ENCODE data around the gene SUSD4. TPM values are rescaled to one million over a fixed set of nuclear protein-coding genes. Genes with fewer than 3 reads are reported as not detected.
"Not testable (repeated sequence)": the region's sequence is repeated elsewhere in the genome, so short reads cannot be mapped to it uniquely, and the experiment has no call there.

The SUSD4 gene
- total and polyA plus RNA-seq, 10 of the 15 experiments (the other 5 are each of a cell fraction or from before 2014, with no cell fraction given) = 0.13 to 1.1 (median 0.26) TPM; not detected in 3

DNA sequence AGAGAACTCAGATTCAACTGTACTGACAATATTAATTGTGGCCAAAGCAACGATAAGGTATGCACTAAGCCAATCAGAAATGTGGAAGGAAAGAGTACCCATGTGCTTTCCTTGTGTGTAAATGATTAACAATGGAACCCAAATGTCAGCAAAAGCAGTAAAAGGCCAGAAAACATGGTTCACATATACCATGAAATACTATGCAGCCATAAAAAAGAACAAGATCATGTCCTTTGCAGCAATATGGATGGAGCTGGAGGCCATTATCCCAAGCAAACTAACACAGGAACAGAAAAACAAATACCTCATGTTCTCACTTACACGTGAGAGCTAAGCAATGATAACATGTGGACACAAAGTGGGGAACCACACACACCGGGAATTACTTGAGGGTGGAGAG lies 78.5 kb downstream of the SUSD4 start:
- WGBS (ENCODE audit: insufficient coverage, insufficient replicate concordance, low lambda C conversion rate, missing lambda C conversion rate) = 54% methylated on average over 3 of the region's 3 CpGs
- CTCF ChIA-PET = no interaction called here

DNA sequence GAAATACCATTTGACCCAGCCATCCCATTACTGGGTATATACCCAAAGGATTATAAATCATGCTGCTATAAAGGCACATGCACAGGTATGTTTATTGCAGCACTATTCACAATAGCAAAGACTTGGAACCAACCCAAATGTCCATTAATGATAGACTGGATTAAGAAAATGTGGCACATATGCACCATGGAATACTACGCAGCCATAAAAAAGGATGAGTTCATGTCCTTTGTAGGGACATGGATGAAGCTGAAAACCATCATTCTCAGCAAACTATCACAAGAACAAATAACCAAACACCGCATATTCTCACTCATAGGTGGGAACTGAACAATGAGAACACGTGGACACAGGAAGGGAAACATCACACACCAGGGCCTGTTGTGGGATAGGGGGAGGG lies 80.3 kb downstream of the SUSD4 start:
- in situ Hi-C loops (cut with MboI); H4K20me1 ChIP-seq (ENCODE audit: control insufficient read depth, insufficient read depth); intact Hi-C loops (cut with micrococcal nuclease; ENCODE audit: unreplicated experiment); CTCF ChIA-PET; H3K9ac ChIP-seq (ENCODE audit: control insufficient read depth, insufficient read depth, low read length); POLR2A ChIA-PET; FAIRE-seq; H3K27me3 ChIP-seq (replicated peaks in 1 of 2; ENCODE audit: control insufficient read depth in 2 of 2, insufficient read depth in 2 of 2, low read length in 1 of 2); BruUV-seq (replicated peaks); H3K79me2 ChIP-seq (ENCODE audit: control insufficient read depth, insufficient read depth, low read length); H2AFZ ChIP-seq (ENCODE audit: control insufficient read depth, low read depth, low read length); DNase-seq (ENCODE audit: low read depth, low spot score); H3K4me2 ChIP-seq (ENCODE audit: control insufficient read depth, insufficient read depth); H3K9me3 ChIP-seq (replicated peaks; ENCODE audit: control insufficient read depth, insufficient read depth, low read length); H3K36me3 ChIP-seq (ENCODE audit: control insufficient read depth in 2 of 2, insufficient read depth in 2 of 2, low read length in 1 of 2); H3K27ac ChIP-seq (ENCODE audit: control insufficient read depth, insufficient read depth); ATAC-seq; H3K4me1 ChIP-seq (ENCODE audit: control insufficient read depth, insufficient read depth, low read length); H3K4me3 ChIP-seq; RAD21 ChIA-PET (ENCODE audit: unreplicated experiment); SMC1A ChIA-PET (ENCODE audit: uncharacterized antibody, unreplicated experiment): not testable (repeated sequence)
- 70% methylated on average over 3 of the region's 3 CpGs for WGBS (ENCODE audit: insufficient coverage, insufficient replicate concordance, low lambda C conversion rate, missing lambda C conversion rate)

More for the DNA sequence above, 78.5 kb downstream of the SUSD4 start:
- TF ChIP-seq, protein P1, sequence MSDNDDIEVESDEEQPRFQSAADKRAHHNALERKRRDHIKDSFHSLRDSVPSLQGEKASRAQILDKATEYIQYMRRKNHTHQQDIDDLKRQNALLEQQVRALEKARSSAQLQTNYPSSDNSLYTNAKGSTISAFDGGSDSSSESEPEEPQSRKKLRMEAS (IDR thresholded peaks at IDR 0.05; ENCODE audit: low read depth, low read length) = no peak
- no peak for TF ChIP-seq RUNX3 (IDR thresholded peaks at IDR 0.05; ENCODE audit: low read length)
- H3K36me3 ChIP-seq (ENCODE audit: control insufficient read depth in 2 of 2, insufficient read depth in 2 of 2, low read length in 1 of 2) = no peaks in the 10 kb centered on the region
- no peaks in the 10 kb centered on the region for H3K79me2 ChIP-seq (ENCODE audit: control insufficient read depth, insufficient read depth, low read length)
- no peaks in the 10 kb centered on the region for H4K20me1 ChIP-seq (ENCODE audit: control insufficient read depth, insufficient read depth)
- DNase-seq (ENCODE audit: low read depth, low spot score) (no peak), ATAC-seq (no peak), FAIRE-seq (no peak)
- no peak overlapping the region for H2AFZ ChIP-seq (ENCODE audit: control insufficient read depth, low read depth, low read length)
- H3K27ac ChIP-seq (ENCODE audit: control insufficient read depth, insufficient read depth) = no peak overlapping the region
- SMC1A ChIA-PET (ENCODE audit: uncharacterized antibody, unreplicated experiment) = no interaction called here
- H3K27me3 ChIP-seq (replicated peaks in 1 of 2; ENCODE audit: control insufficient read depth in 2 of 2, insufficient read depth in 2 of 2, low read length in 1 of 2) = 0 out of 4 replicates have a peak, but pooled peaks cover 0 to 2% of the 10 kb centered on the region in 2 experiments
- POLR2A ChIA-PET = no interaction called here
- no peak overlapping the region for H3K4me2 ChIP-seq (ENCODE audit: control insufficient read depth, insufficient read depth)
- H3K9ac ChIP-seq (ENCODE audit: control insufficient read depth, insufficient read depth, low read length) = no peak overlapping the region
- H3K4me3 ChIP-seq = no peak overlapping the region
- no peaks in the 10 kb centered on the region for H3K9me3 ChIP-seq (replicated peaks; ENCODE audit: control insufficient read depth, insufficient read depth, low read length)
- intact Hi-C loops (cut with micrococcal nuclease; ENCODE audit: unreplicated experiment) (no loop called here), in situ Hi-C loops (cut with MboI) (no loop called here)
- no peaks in the 10 kb centered on the region for H3K4me1 ChIP-seq (ENCODE audit: control insufficient read depth, insufficient read depth, low read length)
- RAD21 ChIA-PET (ENCODE audit: unreplicated experiment) = no interaction called here
- BruUV-seq (replicated peaks) = no TSS peak

DNA sequence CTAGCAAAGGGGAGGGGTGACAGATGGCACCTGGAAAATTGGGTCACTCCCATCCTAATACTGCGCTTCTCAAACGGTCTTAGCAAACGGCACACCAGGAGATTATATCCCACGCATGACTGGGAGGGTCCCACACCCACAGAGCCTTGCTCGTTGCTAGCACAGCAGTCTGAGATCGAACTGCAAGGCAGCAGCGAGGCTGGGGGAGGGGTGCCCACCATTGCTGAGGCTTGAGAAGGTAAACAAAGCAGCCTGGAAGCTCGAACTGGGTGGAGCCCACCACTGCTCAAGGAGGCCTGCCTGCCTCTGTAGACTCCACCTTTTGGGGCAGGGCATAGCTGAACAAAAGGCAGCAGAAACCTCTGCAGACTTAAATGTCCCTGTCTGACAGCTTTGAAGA lies 85.7 kb downstream of the SUSD4 start:
- DNase-seq (ENCODE audit: low read depth, low spot score); intact Hi-C loops (cut with micrococcal nuclease; ENCODE audit: unreplicated experiment); H3K4me2 ChIP-seq (ENCODE audit: control insufficient read depth, insufficient read depth); H3K4me1 ChIP-seq (ENCODE audit: control insufficient read depth, insufficient read depth, low read length); H3K79me2 ChIP-seq (ENCODE audit: control insufficient read depth, insufficient read depth, low read length); H2AFZ ChIP-seq (ENCODE audit: control insufficient read depth, low read depth, low read length); H3K36me3 ChIP-seq (ENCODE audit: control insufficient read depth in 2 of 2, insufficient read depth in 2 of 2, low read length in 1 of 2); H3K9me3 ChIP-seq (replicated peaks; ENCODE audit: control insufficient read depth, insufficient read depth, low read length); H4K20me1 ChIP-seq (ENCODE audit: control insufficient read depth, insufficient read depth); H3K27me3 ChIP-seq (replicated peaks in 1 of 2; ENCODE audit: control insufficient read depth in 2 of 2, insufficient read depth in 2 of 2, low read length in 1 of 2); H3K9ac ChIP-seq (ENCODE audit: control insufficient read depth, insufficient read depth, low read length); H3K4me3 ChIP-seq; BruUV-seq (replicated peaks); H3K27ac ChIP-seq (ENCODE audit: control insufficient read depth, insufficient read depth); CTCF ChIA-PET; RAD21 ChIA-PET (ENCODE audit: unreplicated experiment); POLR2A ChIA-PET; ATAC-seq; SMC1A ChIA-PET (ENCODE audit: uncharacterized antibody, unreplicated experiment); FAIRE-seq; in situ Hi-C loops (cut with MboI): not testable (repeated sequence)
- 27% methylated on average over 8 of the region's 8 CpGs for WGBS (ENCODE audit: insufficient coverage, insufficient replicate concordance, low lambda C conversion rate, missing lambda C conversion rate)

Measured in GM12878 (cell line).